ENCODE data around the gene UNKL. TPM values are rescaled to one million over a fixed set of nuclear protein-coding genes. Genes with fewer than 3 reads are reported as not detected.

The UNKL gene
- total and polyA plus RNA-seq, 2 donors = 10.5 to 21.9 TPM

GRCh38 chr16:1455190-1456171 is 41.0 kb upstream of the UNKL start:
- Histone ChIP-seq H3K27me3 (ENCODE audit: control insufficient read depth in 2 of 2, insufficient read depth in 1 of 2, low read length in 1 of 2) (no peaks in the 10 kb centered on the region), H3K9me3 (ENCODE audit: control insufficient read depth in 2 of 2, insufficient read depth in 1 of 2, low read length in 1 of 2) (no peaks in the 10 kb centered on the region), H3K4me1 (ENCODE audit: control insufficient read depth in 2 of 2, insufficient read depth in 2 of 2, low read length in 2 of 2) (no peaks in the 10 kb centered on the region), H3K4me3 (ENCODE audit: low read length in 2 of 2) (no peak overlapping the region), H3K27ac (ENCODE audit: low read depth in 1 of 2, low read length in 1 of 2) (no peak overlapping the region), H3K36me3 (ENCODE audit: control insufficient read depth in 2 of 2, insufficient read depth in 2 of 2, low read length in 1 of 2) (peaks cover 54 to 84% of the 10 kb centered on the region in 2 donors)
- no peak for DNase-seq (ENCODE audit: low read depth in 6 of 9, low spot score in 9 of 9)
- WGBS = 94% methylated on average over 41 of the region's 41 CpGs

- H3K4me1 ChIP-seq (ENCODE audit: control insufficient read depth in 2 of 2, insufficient read depth in 2 of 2, low read length in 2 of 2) = no peaks in the 10 kb centered on the region
- no peak for DNase-seq (ENCODE audit: low read depth in 6 of 9, low spot score in 9 of 9)
- H3K27me3 ChIP-seq (ENCODE audit: control insufficient read depth in 2 of 2, insufficient read depth in 1 of 2, low read length in 1 of 2) = no peaks in the 10 kb centered on the region
- H3K4me3 ChIP-seq (ENCODE audit: low read length in 2 of 2) = no peak overlapping the region
- no peaks in the 10 kb centered on the region for H3K9me3 ChIP-seq (ENCODE audit: control insufficient read depth in 2 of 2, insufficient read depth in 1 of 2, low read length in 1 of 2)
- no peak overlapping the region for H3K27ac ChIP-seq (ENCODE audit: low read depth in 1 of 2, low read length in 1 of 2)
- peaks cover 56 to 85% of the 10 kb centered on the region in 2 donors for H3K36me3 ChIP-seq (ENCODE audit: control insufficient read depth in 2 of 2, insufficient read depth in 2 of 2, low read length in 1 of 2)
- 93% methylated on average over 17 of the region's 17 CpGs for WGBS
Measured at GRCh38 chr16:1454561-1454960, 40.1 kb upstream of the UNKL start.

GRCh38 chr16:1453316-1453715 is 38.8 kb upstream of the UNKL start:
- no peaks in the 10 kb centered on the region for H3K4me1 ChIP-seq (ENCODE audit: control insufficient read depth in 2 of 2, insufficient read depth in 2 of 2, low read length in 2 of 2)
- H3K27ac ChIP-seq (ENCODE audit: low read depth in 1 of 2, low read length in 1 of 2) = no peak overlapping the region
- DNase-seq (ENCODE audit: low read depth in 6 of 9, low spot score in 9 of 9) = no peak
- H3K4me3 ChIP-seq (ENCODE audit: low read length in 2 of 2) = no peak overlapping the region
- H3K36me3 ChIP-seq (ENCODE audit: control insufficient read depth in 2 of 2, insufficient read depth in 2 of 2, low read length in 1 of 2) = peaks cover 55 to 89% of the 10 kb centered on the region in 2 donors
- H3K9me3 ChIP-seq (ENCODE audit: control insufficient read depth in 2 of 2, insufficient read depth in 1 of 2, low read length in 1 of 2) = no peaks in the 10 kb centered on the region
- 99% methylated on average over 19 of the region's 19 CpGs for WGBS
- H3K27me3 ChIP-seq (ENCODE audit: control insufficient read depth in 2 of 2, insufficient read depth in 1 of 2, low read length in 1 of 2) = no peaks in the 10 kb centered on the region

GRCh38 chr16:1452530-1452929 is 38.0 kb upstream of the UNKL start:
- H3K4me1 ChIP-seq (ENCODE audit: control insufficient read depth in 2 of 2, insufficient read depth in 2 of 2, low read length in 2 of 2) = no peaks in the 10 kb centered on the region
- H3K27ac ChIP-seq (ENCODE audit: low read depth in 1 of 2, low read length in 1 of 2) = no peak overlapping the region
- H3K4me3 ChIP-seq (ENCODE audit: low read length in 2 of 2) = no peak overlapping the region
- H3K9me3 ChIP-seq (ENCODE audit: control insufficient read depth in 2 of 2, insufficient read depth in 1 of 2, low read length in 1 of 2) = no peaks in the 10 kb centered on the region
- WGBS = 97% methylated on average over 20 of the region's 20 CpGs
- no peak for DNase-seq (ENCODE audit: low read depth in 6 of 9, low spot score in 9 of 9)
- peaks cover 53 to 90% of the 10 kb centered on the region in 2 donors for H3K36me3 ChIP-seq (ENCODE audit: control insufficient read depth in 2 of 2, insufficient read depth in 2 of 2, low read length in 1 of 2)
- no peaks in the 10 kb centered on the region for H3K27me3 ChIP-seq (ENCODE audit: control insufficient read depth in 2 of 2, insufficient read depth in 1 of 2, low read length in 1 of 2)

GRCh38 chr16:1451702-1452392 is 37.3 kb upstream of the UNKL start:
- H3K36me3 ChIP-seq (ENCODE audit: control insufficient read depth in 2 of 2, insufficient read depth in 2 of 2, low read length in 1 of 2) = peaks cover 56 to 90% of the 10 kb centered on the region in 2 donors
- no peaks in the 10 kb centered on the region for H3K4me1 ChIP-seq (ENCODE audit: control insufficient read depth in 2 of 2, insufficient read depth in 2 of 2, low read length in 2 of 2)
- no peaks in the 10 kb centered on the region for H3K27me3 ChIP-seq (ENCODE audit: control insufficient read depth in 2 of 2, insufficient read depth in 1 of 2, low read length in 1 of 2)
- DNase-seq (ENCODE audit: low read depth in 6 of 9, low spot score in 9 of 9) = no peak
- WGBS = 98% methylated on average over 34 of the region's 34 CpGs
- no peaks in the 10 kb centered on the region for H3K9me3 ChIP-seq (ENCODE audit: control insufficient read depth in 2 of 2, insufficient read depth in 1 of 2, low read length in 1 of 2)
- H3K27ac ChIP-seq (ENCODE audit: low read depth in 1 of 2, low read length in 1 of 2) = no peak overlapping the region
- H3K4me3 ChIP-seq (ENCODE audit: low read length in 2 of 2) = no peak overlapping the region

- no peaks in the 10 kb centered on the region for H3K4me1 ChIP-seq (ENCODE audit: control insufficient read depth in 2 of 2, insufficient read depth in 2 of 2, low read length in 2 of 2)
- 98% methylated on average over 21 of the region's 21 CpGs for WGBS
- H3K4me3 ChIP-seq (ENCODE audit: low read length in 2 of 2) = no peak overlapping the region
- no peaks in the 10 kb centered on the region for H3K27me3 ChIP-seq (ENCODE audit: control insufficient read depth in 2 of 2, insufficient read depth in 1 of 2, low read length in 1 of 2)
- H3K9me3 ChIP-seq (ENCODE audit: control insufficient read depth in 2 of 2, insufficient read depth in 1 of 2, low read length in 1 of 2) = no peaks in the 10 kb centered on the region
- no peak overlapping the region for H3K27ac ChIP-seq (ENCODE audit: low read depth in 1 of 2, low read length in 1 of 2)
- DNase-seq (ENCODE audit: low read depth in 6 of 9, low spot score in 9 of 9) = no peak
- H3K36me3 ChIP-seq (ENCODE audit: control insufficient read depth in 2 of 2, insufficient read depth in 2 of 2, low read length in 1 of 2) = peaks cover 61 to 95% of the 10 kb centered on the region in 2 donors
Measured at GRCh38 chr16:1450841-1451240, 36.3 kb upstream of the UNKL start.

GRCh38 chr16:1450218-1450617 is 35.7 kb upstream of the UNKL start:
- Histone ChIP-seq H3K9me3 (ENCODE audit: control insufficient read depth in 2 of 2, insufficient read depth in 1 of 2, low read length in 1 of 2) (no peaks in the 10 kb centered on the region), H3K36me3 (ENCODE audit: control insufficient read depth in 2 of 2, insufficient read depth in 2 of 2, low read length in 1 of 2) (peaks cover 55 to 95% of the 10 kb centered on the region in 2 donors), H3K4me1 (ENCODE audit: control insufficient read depth in 2 of 2, insufficient read depth in 2 of 2, low read length in 2 of 2) (no peaks in the 10 kb centered on the region), H3K27ac (ENCODE audit: low read depth in 1 of 2, low read length in 1 of 2) (no peak overlapping the region), H3K27me3 (ENCODE audit: control insufficient read depth in 2 of 2, insufficient read depth in 1 of 2, low read length in 1 of 2) (no peaks in the 10 kb centered on the region), H3K4me3 (ENCODE audit: low read length in 2 of 2) (no peak overlapping the region)
- no peak for DNase-seq (ENCODE audit: low read depth in 6 of 9, low spot score in 9 of 9)
- 98% methylated on average over 29 of the region's 29 CpGs for WGBS

- Histone ChIP-seq H3K27me3 (ENCODE audit: control insufficient read depth in 2 of 2, insufficient read depth in 1 of 2, low read length in 1 of 2) (no peaks in the 10 kb centered on the region), H3K27ac (ENCODE audit: low read depth in 1 of 2, low read length in 1 of 2) (no peak overlapping the region), H3K4me1 (ENCODE audit: control insufficient read depth in 2 of 2, insufficient read depth in 2 of 2, low read length in 2 of 2) (no peaks in the 10 kb centered on the region), H3K36me3 (ENCODE audit: control insufficient read depth in 2 of 2, insufficient read depth in 2 of 2, low read length in 1 of 2) (peaks cover 46 to 87% of the 10 kb centered on the region in 2 donors), H3K9me3 (ENCODE audit: control insufficient read depth in 2 of 2, insufficient read depth in 1 of 2, low read length in 1 of 2) (no peaks in the 10 kb centered on the region), H3K4me3 (ENCODE audit: low read length in 2 of 2) (no peak overlapping the region)
- WGBS = 98% methylated on average over 25 of the region's 25 CpGs
- no peak for DNase-seq (ENCODE audit: low read depth in 6 of 9, low spot score in 9 of 9)
Measured at GRCh38 chr16:1449201-1449788, 34.8 kb upstream of the UNKL start.

Data from thymus (tissue), 11 donors.